GM19043 (cell line): ENCODE measurements around the gene TMEM253.

Experiments
- ATAC-seq: cut with Tn5 transposase; IDR thresholded peaks from one replicate; pipeline ENCODE4 v1.9.1; 2021; ENCODE audit warnings: low read depth; ENCODE audit not compliant: unreplicated experiment

Gene TMEM253

GRCh38 chr14:21102521-21103410, 1.9 kb downstream of the TMEM253 start:
- ATAC-seq: no peak

DNA sequence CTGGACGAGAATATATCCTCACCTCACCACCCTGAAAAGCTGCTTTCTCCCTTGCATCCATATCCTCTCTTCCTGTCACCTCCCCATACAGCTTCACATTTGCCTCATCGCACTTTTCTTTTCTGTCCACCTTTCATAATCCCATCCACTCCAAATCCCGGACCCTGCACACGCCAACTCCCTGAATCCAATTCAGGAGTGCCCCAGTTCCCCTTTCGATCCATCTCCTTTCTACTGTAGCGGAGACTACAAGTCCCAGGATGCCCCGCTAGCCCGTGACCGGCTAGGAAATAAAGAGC, 2.5 kb downstream of the TMEM253 start:
- no peak for ATAC-seq

DNA sequence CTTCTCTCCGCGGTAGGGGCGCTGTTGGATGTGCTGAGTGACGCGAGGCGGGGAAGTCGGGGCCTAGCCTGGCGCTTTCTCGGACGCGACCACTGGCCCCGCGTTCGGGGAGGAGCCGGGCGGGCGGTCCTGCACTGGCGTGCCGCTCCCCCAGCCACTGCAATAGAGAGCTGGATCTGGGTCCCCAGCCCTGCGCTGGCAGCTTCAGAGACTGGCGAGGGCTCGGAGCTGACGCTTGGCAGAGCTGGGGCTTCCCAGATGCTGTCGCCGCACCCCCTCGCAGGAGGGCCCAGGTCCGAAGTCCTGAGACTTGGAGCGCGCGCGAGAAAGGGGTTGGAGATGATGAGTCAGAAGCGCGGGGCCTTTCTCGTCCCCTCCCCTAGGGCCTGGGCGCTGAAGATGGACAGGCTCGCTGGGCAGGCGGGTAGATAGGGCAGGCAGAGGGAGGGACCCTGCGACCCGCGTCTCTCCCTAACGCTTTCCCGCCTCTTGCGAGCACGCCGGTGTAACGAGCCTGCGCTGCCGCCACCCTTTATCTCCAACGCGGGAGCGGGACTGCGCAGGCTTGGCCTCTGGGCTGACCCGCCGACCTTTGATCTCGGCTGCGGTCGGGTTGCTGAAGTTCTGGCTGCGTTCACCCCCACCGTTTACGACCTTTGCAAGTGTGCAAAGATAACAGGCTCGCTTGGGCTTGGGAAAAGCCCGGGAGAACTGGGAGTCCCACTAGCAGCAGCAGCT, 3.0 kb downstream of the TMEM253 start:
- peak; percentile 85 for ATAC-seq

DNA sequence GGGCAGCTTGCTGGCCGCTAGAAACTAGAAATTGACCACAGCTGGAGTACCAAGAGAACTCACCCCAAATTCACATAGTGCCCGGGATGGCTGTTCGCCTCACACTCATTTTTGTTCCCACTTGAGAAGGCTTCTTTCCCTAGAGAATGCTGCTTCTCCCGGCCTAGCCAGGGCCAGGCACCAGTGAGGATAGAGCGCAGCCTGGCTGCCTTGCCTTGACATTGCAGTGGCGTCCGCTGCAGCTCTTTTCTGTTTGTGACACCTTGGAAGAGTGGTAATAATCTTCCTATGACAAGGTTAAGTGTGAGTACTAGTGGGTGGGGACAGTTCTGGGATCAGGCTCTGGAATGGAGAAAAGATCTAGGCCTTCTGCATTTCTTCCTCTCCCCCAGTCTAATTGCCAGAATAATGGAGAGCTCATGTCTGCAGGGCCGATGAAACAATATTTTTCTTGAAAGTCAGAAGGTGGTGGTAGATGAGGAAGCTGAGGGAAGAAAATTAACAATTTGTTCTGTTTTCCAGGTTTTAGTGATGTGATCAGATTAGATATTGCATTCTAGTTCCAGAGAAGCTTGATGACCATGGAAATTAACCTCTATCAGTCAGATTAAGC, 3.7 kb downstream of the TMEM253 start:
- peak; percentile 31 for ATAC-seq

DNA sequence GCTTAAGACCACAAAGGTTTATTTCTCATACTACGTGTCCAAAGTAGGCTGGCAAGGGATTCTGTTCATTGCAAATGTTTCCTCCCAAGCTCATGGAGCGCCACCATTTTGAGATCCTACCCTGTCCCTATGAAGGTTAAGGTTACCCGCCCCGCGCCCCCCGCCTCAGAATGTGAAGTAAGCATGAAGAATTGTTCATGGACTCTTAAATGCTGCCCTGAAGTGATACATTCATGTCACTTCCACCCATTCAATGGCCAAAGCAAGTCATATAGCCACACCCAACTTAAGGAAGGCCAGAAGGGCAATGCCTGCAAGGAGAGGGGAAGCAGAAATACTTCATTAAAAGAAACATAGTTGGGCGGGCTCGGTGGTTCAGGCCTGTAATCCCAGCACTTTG, 4.2 kb downstream of the TMEM253 start:
- no peak for ATAC-seq

GRCh38 chr14:21106176-21106497, 5.3 kb downstream of the TMEM253 start:
- no peak for ATAC-seq

DNA sequence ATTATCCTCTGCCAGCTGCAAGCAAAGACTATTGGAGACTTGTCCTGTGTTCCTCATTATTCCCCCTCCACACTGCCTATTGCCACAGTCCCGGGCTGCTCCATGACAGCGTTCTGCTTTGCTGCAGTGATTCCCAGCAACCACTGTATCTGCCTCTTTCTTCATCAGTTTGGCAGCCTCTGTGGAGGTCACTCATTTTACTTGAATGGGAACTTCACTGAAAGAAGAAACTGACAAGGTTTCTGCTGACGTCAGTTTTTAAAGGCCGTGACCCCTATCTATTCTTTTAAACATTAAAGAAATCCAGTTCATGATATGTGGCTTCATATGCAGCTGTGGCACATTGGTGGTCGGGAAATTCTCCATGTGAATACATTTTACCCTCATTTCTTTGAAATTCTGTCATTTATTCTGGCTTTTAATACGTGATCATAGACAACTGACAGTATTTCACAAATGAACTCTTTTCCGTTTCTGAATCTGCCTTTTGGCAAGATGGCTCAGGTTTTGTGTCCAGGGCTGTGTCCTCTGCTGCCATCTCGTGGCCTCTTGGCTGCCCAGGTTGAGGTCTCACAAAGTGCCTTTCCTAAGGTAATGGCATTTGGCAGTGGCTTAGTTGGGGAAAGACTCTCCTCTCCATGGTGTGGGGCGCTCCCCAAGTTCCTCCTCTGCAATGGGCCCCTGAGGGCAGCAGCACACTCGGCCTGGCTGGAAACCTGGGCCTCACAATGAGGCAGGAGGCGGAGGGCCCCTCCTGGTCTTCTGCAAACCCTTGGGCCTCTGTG, 5.8 kb downstream of the TMEM253 start:
- peak; percentile 23 for ATAC-seq

GRCh38 chr14:21107283-21107800, 6.5 kb downstream of the TMEM253 start:
- no peak for ATAC-seq

GRCh38 chr14:21108791-21109190, 7.9 kb downstream of the TMEM253 start:
- no peak for ATAC-seq

GRCh38 chr14:21109377-21110138, 8.7 kb downstream of the TMEM253 start:
- no peak for ATAC-seq

DNA sequence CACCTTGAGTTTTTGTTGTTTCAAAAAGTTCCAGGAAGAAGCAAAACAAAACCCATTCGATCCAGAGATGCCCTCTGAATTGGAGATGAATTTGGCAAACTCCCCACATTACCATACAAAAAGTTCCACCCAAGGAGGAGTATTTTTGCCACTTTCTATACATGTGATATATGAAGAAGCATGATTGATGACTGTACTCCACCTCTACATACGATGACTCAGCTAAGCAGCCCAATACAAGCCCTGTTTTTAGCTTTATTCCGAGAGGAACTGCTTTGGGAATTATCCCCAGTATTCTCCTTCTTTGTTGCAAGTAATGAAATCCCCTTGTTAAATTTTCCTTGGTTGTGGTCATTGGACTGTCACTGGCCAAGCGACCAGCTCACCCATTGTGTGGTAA, 11.4 kb downstream of the TMEM253 start:
- ATAC-seq: no peak

- no peak for ATAC-seq
Observed at GRCh38 chr14:21113369-21113768, 12.5 kb downstream of the TMEM253 start.

- no peak for ATAC-seq
Observed at GRCh38 chr14:21118933-21119332, 18.1 kb downstream of the TMEM253 start.

- no peak for ATAC-seq
Observed at GRCh38 chr14:21120686-21121085, 19.8 kb downstream of the TMEM253 start.

GRCh38 chr14:21121122-21121521, 20.3 kb downstream of the TMEM253 start:
- ATAC-seq: no peak

- ATAC-seq: no peak
Observed at GRCh38 chr14:21123429-21123828, 22.6 kb downstream of the TMEM253 start.

DNA sequence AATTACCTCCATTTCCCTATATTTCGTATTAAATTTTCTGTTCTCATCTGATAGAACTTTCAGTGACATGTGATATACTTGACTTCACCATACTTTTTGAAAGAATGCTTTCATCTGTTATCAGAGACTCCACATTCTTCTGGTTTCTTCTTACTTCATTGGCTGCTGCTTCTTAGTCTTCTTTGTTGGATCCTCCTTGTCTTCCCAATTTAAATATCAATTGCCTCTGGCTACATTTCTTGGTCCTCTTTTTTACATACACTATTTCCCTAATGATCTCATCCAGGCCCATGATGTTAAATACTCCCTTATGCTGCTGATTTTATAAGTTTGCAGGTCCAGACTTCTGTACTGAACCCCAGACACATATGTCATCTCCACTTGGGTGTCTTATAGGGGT, 33.0 kb downstream of the TMEM253 start:
- no peak for ATAC-seq

- ATAC-seq: no peak
Observed at GRCh38 chr14:21136024-21136423, 35.2 kb downstream of the TMEM253 start.

DNA sequence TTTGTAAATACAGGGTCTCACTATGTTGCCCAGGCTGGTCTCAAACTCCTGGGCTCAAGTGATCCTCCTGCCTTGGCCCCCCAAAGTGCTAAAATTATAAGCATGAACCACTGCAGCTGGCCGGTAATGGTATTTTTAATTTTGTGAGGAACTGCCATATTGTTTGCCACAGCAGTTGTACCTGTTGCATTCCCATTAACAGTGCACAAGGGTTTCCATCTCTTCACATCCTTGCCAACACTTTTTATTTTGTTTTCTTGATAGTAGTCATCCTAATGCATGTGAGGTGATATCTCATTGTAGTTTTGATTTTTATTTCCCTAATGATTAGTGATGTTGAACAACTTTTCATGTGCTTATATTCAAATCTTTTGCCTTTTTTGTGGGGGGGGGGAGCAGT, 41.5 kb downstream of the TMEM253 start:
- no peak for ATAC-seq

GRCh38 chr14:21145437-21145836, 44.6 kb downstream of the TMEM253 start:
- ATAC-seq: no peak
